T1000 (cell line): Measurements from ENCODE around the gene FBXL15.

Source experiments
- DNase-seq: peaks from one replicate; lab custom pipeline; 2025; ENCODE audit warnings: mixed read lengths; lab: John Stamatoyannopoulos, UW

FBXL15 gene

DNA sequence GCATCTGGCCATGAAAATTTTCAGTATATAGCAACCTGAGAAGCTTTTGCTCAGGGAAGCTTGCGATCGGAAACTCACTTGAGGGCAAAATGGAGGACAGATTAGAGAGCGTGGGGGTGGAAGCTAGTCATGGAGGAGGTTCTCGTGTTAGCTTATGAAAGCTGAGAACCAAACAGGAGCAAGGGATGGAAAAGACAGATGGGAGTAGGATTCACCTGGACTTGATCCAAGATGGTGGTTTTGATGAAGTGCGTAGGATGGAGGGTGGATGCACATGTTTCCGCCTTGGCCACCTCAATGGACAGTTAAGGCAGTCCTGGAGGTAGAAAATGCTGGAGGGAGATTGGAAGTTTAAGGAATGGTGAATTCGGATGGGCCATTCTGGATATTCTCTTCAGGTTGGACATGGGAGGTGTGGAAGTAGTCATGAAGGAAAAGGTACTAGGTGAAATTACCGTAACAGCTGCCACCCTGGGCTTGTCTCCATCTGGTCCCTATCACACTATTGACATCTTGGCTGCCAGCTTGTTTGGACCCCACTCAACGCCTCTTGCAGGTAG is 37.0 kb downstream of the FBXL15 start:
- no peak for DNase-seq

DNA sequence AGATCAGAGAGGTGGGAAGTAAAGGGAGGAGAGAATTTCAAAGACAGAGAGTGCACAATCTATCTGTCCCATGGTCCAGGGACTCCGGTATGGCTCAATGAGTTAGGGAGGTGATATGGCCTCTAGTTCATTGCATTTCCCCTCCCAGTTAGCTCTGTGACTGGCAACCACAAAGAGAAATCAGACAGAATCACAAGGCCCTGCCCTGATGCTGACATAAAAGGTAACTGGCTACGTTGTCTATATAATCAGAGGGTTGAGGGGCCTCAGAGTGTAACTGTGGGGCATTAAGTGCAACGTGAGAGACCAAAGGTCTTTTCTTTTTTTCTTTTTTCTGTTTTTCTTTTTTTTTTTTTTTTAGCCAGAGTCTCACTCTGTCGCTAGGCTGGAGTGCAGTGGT is 38.0 kb downstream of the FBXL15 start:
- no peak for DNase-seq

DNA sequence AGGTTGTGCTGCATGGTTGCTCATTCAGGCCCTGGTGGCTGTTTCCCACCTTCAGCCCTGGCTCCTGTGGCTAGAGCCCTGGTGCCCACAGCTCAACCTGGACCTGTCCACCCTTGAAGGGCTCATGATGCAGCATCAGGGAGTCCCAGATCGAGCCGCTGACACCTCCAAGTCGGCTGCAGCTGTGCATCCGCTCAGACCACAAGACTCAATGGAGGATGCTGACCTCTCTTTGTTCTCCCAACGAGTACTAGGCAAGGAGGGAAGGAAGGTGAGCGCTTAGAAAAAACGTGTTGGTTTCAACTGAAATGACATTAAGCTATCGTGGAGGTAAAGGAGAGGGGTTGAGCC is 40.2 kb downstream of the FBXL15 start:
- no peak for DNase-seq

DNA sequence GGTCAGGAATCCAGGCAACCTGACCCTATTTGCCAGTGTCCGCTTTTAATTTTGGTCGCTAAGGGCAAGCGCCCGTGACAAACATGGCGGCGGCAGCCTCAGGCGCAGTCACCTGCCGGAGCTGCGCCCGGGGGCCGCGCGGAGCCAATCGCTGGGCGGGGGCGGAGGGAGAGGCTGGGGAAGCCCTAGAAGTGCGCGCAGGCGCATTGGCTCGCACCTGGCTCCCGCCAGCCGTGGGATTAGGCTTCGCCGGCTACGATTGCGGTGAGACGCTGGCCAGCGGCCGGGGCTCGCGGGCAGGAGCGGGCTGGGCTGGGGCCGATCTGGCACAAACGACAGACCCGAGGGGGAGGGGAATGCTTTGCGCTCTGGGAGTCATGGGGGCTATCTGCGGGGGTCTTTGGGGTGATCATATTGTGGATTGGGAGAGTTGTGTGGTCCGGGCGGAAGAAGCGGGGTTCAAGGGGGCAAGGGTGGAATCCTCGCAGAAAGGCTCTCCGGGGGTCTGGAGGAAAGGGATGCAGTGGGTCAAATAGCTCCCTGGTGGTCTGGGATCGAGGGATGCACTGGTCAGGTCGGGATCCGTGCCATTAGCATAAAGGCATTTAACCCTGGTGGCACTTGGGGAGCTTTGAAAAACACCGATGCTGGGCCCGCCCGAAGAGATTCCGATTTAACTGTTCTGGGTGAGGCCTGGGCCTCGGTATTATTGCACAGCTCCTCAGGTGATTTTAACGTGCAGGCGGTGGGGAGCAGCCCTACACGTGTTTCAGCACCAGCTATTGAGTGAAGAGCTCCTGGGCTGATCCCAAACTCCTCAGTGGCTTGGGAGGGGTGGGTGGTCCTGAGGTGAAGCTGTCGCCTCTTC is 40.8 kb downstream of the FBXL15 start:
- DNase-seq: no peak

DNA sequence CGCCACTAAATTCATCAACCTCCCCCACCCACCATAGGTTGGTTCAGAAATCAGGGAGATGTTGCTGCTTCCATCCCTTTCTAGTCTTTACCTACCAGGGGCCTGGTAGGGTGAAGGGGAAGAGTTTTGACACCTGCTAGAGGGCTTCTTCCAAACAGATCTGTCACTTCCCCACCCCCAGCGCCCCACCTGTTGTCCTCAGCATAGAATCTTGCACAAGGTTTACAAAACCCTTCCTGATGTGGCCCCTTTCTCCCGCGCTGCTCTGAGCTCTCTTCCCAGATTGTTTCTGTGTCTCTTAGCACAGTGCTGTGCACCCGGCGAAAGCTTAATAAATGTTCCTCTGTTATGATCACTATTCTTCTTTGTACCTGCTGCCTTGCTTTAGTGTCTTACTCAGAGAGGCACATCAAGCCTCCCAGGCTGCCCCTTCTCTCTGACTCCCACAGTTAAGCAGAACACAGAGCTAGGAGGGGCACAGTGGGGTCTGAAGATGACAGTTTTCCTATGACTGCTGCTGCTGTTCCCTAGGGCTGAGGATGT is 41.9 kb downstream of the FBXL15 start:
- no peak for DNase-seq

DNA sequence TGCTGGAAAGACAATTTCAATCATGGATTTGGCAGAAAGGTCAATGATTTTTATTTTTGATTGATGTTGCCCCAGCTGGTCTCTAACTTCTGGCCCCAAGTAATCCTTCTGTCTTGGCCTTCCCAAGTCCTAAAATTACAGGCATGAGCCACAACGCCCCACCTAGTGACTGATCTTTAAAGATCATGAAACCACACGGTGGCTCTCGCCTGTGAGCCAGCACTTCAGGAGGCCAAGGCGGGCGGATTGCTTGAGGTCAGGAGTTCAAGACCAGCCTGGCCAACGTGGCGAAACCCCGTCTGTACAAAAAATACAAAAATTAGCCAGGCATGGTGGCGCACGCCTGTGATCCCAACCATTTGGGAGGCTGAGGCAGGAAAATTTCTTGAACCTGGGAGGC is 43.3 kb downstream of the FBXL15 start:
- no peak for DNase-seq

DNA sequence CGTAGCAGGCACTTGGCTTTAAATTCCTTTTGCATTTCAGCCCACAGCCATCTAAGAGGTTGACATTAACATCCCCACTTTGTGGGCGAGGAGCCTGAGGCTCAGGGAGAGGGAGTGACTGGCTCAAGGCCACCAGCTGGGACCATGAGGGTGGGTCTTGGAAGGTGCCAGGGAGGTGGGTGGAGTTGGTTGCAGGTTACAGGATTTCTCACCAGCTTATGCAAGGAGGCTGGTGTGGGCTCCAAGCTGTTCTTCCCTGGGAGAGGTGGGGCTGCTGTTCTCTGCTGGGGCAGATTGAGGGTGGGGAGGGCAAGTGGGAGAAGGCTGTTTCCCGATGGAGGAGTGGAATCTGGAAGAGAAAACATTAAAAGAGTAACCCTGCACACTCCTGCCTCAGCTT is 44.8 kb downstream of the FBXL15 start:
- no peak for DNase-seq

DNA sequence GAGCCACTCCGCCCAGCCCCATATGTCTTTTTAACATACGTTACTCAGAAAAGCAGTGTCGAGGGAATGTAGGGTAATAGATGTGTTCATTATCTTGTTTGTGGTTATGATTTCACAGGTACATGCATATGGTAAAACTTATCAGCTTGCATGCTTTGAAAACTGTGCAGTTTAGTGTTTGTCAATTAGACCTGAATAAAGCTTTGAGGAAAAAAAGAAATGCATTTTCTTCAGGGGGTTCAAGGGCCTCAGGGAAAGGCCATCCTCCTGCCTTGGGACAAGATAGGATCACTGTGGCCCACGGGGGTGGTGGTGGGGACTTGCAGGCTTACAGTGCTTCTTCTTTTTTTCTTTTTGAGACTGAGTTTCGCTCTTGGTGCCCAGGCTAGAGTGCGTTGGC is 46.7 kb downstream of the FBXL15 start:
- DNase-seq: no peak

DNA sequence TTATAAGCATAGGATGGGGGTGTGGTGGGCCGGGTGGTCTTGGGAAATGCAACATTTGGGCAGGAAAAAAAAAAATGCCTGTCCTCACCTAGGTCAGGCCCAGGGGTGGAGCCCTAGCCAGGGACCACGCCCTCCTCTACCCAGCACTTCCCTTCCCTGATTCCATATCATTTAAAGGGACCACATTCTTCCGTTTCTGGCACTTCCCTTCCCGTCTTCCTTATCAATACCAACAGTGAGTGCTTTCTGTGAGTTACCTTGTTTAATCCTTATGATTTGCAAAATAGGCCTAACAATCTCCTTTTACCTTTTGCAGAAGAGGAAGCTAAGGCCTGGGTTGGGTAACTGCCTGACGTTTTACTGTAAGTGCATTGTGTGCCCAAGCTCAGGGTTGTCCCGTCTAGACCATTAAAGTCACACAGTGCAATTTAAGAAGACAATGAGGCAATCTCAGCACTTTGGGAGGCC is 47.4 kb downstream of the FBXL15 start:
- no peak for DNase-seq

DNA sequence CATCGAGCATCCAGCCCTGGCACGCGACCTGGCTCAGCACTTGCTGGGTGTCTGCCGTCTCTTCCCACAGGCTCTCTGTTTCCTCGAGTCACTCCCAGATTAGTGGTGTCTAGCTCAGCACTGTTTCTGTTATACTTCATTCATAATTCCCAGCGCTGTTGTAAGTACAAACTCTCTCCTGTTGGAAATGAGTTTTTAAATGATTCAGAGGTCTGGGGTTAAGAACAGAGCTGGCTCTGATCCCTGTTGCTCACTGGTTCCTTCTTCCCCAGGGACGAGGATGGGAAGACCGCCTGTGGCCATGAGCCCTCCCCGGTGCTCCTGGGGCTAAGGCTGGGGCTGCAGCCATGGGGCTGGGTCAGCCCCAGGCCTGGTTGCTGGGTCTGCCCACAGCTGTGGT is 48.0 kb downstream of the FBXL15 start:
- DNase-seq: peak; percentile 11

DNA sequence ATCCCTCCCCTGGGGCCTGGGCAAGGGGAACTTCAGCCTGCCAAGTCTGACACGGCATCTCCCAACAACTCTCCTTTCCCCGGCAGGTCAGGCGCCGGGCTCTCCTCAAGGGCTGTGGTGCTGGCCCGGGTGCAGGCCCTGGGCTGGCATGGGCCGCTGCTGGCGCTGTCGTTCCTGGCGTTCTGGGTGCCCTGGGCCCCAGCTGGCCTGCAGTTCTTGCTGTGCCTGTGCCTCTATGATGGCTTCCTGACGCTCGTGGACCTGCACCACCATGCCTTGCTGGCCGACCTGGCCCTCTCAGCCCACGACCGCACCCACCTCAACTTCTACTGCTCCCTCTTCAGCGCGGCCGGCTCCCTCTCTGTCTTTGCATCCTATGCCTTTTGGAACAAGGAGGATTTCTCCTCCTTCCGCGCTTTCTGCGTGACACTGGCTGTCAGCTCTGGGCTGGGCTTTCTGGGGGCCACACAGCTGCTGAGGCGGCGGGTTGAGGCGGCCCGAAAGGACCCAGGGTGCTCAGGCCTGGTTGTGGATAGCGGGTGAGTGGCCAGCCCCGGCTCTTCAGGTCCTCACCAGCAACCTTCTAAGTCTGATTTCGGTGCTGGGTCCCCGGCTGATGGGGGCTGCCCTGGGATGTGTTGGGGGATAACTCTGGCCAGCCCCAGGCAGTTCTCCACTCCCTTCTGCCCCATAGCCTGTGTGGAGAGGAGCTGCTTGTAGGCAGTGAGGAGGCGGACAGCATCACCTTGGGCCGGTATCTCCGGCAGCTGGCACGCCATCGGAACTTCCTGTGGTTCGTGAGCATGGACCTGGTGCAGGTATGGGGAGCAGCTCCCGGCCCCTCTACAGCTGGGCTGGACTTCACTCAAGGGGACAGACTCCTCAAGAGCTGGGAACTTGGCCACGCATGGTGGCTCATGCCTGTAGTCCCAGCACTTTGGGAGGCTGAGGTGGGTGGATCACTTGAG is 50.2 kb downstream of the FBXL15 start:
- no peak for DNase-seq
